Activated CD4-positive, CD25-positive, alpha-beta regulatory T cell treated with anti-CD3 and anti-CD28 coated beads, Interleukin-2, amount 50 U/mL, for 24 hours (primary cell): ENCODE results near the gene UBD.
A peak's percentile ranks its signal among the peaks of the same experiment; 100 is the strongest.

Experiments used
- ATAC-seq, 2 donors: fragments of 150-1000 bp; cut with Tn5 transposase; one replicate each; pipeline ENCODE4 v1.10.0; 2021; ENCODE audit warnings: mild to moderate bottlenecking in 1 of 2, moderate library complexity in 1 of 2

The UBD gene

GRCh38 chr6:29520232-29520631, 39.3 kb downstream of the UBD start:
- no peak for ATAC-seq

GRCh38 chr6:29519291-29520010, 40.1 kb downstream of the UBD start:
- ATAC-seq, result no peak

GRCh38 chr6:29517728-29518440, 41.6 kb downstream of the UBD start:
- no peak for ATAC-seq

- ATAC-seq, result no peak
Observed at GRCh38 chr6:29517245-29517644, 42.3 kb downstream of the UBD start.

GRCh38 chr6:29516108-29516507, 43.4 kb downstream of the UBD start:
- peak; percentile 96 to 98 for ATAC-seq

- no peak for ATAC-seq
Observed at GRCh38 chr6:29510746-29511300, 48.7 kb downstream of the UBD start.

GRCh38 chr6:29510202-29510601, 49.3 kb downstream of the UBD start:
- ATAC-seq, result no peak

- no peak for ATAC-seq
Observed at GRCh38 chr6:29509711-29510110, 49.8 kb downstream of the UBD start.

- ATAC-seq, result peak; percentile 33 to 64
Observed at GRCh38 chr6:29509239-29509638, 50.3 kb downstream of the UBD start.

GRCh38 chr6:29507319-29507718, 52.2 kb downstream of the UBD start:
- ATAC-seq, result no peak

GRCh38 chr6:29506446-29507067, 53.0 kb downstream of the UBD start:
- ATAC-seq, result no peak

GRCh38 chr6:29505808-29506207, 53.7 kb downstream of the UBD start:
- ATAC-seq, result no peak
